Calu3 (cell line): ENCODE data around the gene KCNK3. TPM values are rescaled to one million over a fixed set of nuclear protein-coding genes. Genes with fewer than 3 reads are reported as not detected.

ENCODE experiments used
- BruUV-seq: library from RNA; stranded (reverse); fragments of 400-500 nt; replicated peaks from 2 replicates; lab custom pipeline; 2021; lab: Mats Ljungman, UMichigan
- CTCF ChIA-PET: fragments of 300-600 bp; sonication (Branson Sonifier 250); formaldehyde crosslinking; loops from one replicate; lab custom pipeline; 2022; ENCODE audit warnings: antibody characterized with exemption; lab: Charles Lee
- DNase-seq: peaks from one replicate; pipeline ENCODE4 v3.0.0; 2022
- H3K27ac Mint-ChIP-seq: one replicate; pipeline ENCODE4 v1.8.0; 2022; ENCODE audit warnings: mixed read lengths; ENCODE audit not compliant: unreplicated experiment
- H3K27me3 Mint-ChIP-seq: one replicate; pipeline ENCODE4 v1.8.0; 2022; ENCODE audit warnings: mixed read lengths; ENCODE audit not compliant: unreplicated experiment
- H3K36me3 Mint-ChIP-seq: one replicate; pipeline ENCODE4 v1.8.0; 2022; ENCODE audit warnings: mild to moderate bottlenecking, moderate library complexity, mixed read lengths; ENCODE audit not compliant: insufficient read depth, unreplicated experiment
- H3K4me1 Mint-ChIP-seq: one replicate; pipeline ENCODE4 v1.8.0; 2022; ENCODE audit warnings: mild to moderate bottlenecking, low read depth, mixed read lengths; ENCODE audit not compliant: unreplicated experiment
- H3K4me3 Mint-ChIP-seq: one replicate; pipeline ENCODE4 v1.8.0; 2022; ENCODE audit warnings: mild to moderate bottlenecking, low read depth, moderate library complexity, mixed read lengths; ENCODE audit not compliant: unreplicated experiment
- H3K9me3 Mint-ChIP-seq: one replicate; pipeline ENCODE4 v1.8.0; 2022; ENCODE audit warnings: low read depth, mixed read lengths; ENCODE audit not compliant: unreplicated experiment
- intact Hi-C: fragments of 100-400 bp; cut with micrococcal nuclease; formaldehyde crosslinking; loops from one replicate; pipeline ENCODE4 v1.10.0; 2022; ENCODE audit not compliant: unreplicated experiment
- total RNA-seq: library from RNA; stranded (reverse); gene quantifications from 2 replicates; pipeline ENCODE4 v1.2.3, GENCODE V29; 2022
- TF ChIP-seq, protein P1 (sequence below): fragments of 200-600 bp; IDR thresholded peaks from one replicate; pipeline ENCODE4 v1.8.0; 2022; ENCODE audit warnings: antibody characterized with exemption; ENCODE audit not compliant: unreplicated experiment

Gene KCNK3
- total RNA-seq, 1 experiment from 2014 or later: not detected

GRCh38 chr2:26707747-26708146 is 15.2 kb downstream of the KCNK3 start:
- no TSS peak for BruUV-seq
- no peak overlapping the region for H3K27ac Mint-ChIP-seq
- no peaks in the 10 kb centered on the region for H3K4me1 Mint-ChIP-seq

DNA sequence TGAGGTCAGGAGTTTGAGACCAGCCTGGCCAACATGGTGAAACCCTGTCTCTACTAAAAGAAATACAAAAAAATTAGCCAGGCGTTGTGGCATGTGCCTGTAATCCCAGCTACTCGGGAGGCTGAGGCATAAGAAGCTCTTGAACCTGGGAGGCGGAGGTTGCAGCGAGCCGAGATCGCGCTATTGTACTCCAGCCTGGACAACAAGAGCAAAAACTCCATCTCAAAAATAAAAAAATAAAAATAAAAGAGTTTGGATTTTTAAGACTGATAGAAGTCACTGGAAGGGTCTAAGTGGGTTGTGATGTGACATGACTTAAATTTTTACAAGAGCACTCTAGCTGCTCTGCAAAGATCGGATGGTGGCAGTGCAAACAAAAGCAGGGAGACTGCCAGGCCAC is 15.9 kb downstream of the KCNK3 start:
- TF ChIP-seq, protein P1, sequence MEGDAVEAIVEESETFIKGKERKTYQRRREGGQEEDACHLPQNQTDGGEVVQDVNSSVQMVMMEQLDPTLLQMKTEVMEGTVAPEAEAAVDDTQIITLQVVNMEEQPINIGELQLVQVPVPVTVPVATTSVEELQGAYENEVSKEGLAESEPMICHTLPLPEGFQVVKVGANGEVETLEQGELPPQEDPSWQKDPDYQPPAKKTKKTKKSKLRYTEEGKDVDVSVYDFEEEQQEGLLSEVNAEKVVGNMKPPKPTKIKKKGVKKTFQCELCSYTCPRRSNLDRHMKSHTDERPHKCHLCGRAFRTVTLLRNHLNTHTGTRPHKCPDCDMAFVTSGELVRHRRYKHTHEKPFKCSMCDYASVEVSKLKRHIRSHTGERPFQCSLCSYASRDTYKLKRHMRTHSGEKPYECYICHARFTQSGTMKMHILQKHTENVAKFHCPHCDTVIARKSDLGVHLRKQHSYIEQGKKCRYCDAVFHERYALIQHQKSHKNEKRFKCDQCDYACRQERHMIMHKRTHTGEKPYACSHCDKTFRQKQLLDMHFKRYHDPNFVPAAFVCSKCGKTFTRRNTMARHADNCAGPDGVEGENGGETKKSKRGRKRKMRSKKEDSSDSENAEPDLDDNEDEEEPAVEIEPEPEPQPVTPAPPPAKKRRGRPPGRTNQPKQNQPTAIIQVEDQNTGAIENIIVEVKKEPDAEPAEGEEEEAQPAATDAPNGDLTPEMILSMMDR: no peak

More at GRCh38 chr2:26707747-26708146, 15.2 kb downstream of the KCNK3 start:
- CTCF ChIA-PET: no interaction called here
- intact Hi-C loops: no loop called here
- TF ChIP-seq, protein P1: no peak
- DNase-seq: no peak
- no peak overlapping the region for H3K4me3 Mint-ChIP-seq
- H3K27me3 Mint-ChIP-seq: peaks cover 99% of the 10 kb centered on the region
- H3K9me3 Mint-ChIP-seq: no peaks in the 10 kb centered on the region
- H3K36me3 Mint-ChIP-seq: no peaks in the 10 kb centered on the region

DNA sequence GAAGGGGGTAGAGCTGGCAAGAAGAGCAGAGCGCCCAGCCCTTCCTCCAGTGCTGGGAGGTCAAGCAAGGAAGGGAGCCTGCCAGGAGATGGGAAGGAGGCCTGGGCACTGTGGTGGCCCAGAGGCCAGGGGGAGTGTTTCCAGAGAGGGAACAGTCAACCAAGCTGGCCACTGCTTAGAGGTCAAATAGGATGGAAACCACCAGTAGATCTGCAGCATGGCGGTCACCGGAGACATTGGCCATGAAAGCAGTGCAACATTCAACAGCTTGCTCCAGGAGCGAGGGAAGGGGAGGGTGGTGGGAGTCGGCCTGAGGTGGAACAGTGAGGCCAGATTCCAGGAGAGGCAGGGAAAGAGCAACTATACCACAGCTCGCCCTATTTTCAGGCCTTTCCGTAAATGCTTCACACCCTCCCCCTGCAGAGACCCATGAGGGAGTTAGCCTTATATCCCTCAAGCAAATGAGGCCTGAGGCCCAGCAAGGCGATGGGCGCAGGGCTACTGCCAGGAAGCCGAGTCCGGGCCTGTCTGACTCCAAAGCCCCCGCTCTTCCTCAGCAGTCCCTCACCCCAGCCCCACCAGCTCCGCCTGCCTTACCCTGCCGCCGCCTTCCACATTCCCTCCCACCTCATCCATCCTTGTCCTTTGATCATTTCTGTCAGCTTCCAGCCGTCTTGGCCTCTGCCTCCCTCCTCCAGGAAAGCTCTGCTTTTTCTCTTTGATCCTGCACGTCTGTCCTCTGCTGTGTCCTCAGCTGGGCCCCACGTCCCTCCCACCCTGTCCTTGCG is 17.0 kb downstream of the KCNK3 start:
- Mint-ChIP-seq H3K36me3 (no peaks in the 10 kb centered on the region), H3K27me3 (peaks cover 94% of the 10 kb centered on the region), H3K9me3 (no peaks in the 10 kb centered on the region), H3K4me3 (no peak overlapping the region), H3K27ac (no peak overlapping the region), H3K4me1 (no peaks in the 10 kb centered on the region)
- intact Hi-C loops: no loop called here
- TF ChIP-seq, protein P1: no peak
- BruUV-seq: no TSS peak
- CTCF ChIA-PET: interaction anchor here (1.3 kb wide), 1 partner anchor 11 kb away, joined by 3 read pairs; no protein-coding TSS in a partner anchor
- DNase-seq: no peak

More for the DNA sequence above, 15.9 kb downstream of the KCNK3 start:
- intact Hi-C loops: no loop called here
- Mint-ChIP-seq H3K27me3 (peaks cover 100% of the 10 kb centered on the region), H3K36me3 (no peaks in the 10 kb centered on the region), H3K4me1 (no peaks in the 10 kb centered on the region), H3K27ac (no peak overlapping the region), H3K9me3 (no peaks in the 10 kb centered on the region), H3K4me3 (no peak overlapping the region)
- DNase-seq: no peak
- BruUV-seq: no TSS peak
- CTCF ChIA-PET: no interaction called here

- H3K27me3 Mint-ChIP-seq: peaks cover 87% of the 10 kb centered on the region
- H3K4me1 Mint-ChIP-seq: no peaks in the 10 kb centered on the region
- CTCF ChIA-PET: interaction anchor here (1.3 kb wide), 1 partner anchor 10 kb away, joined by 3 read pairs; no protein-coding TSS in a partner anchor
These were observed 17.6 kb downstream of the KCNK3 start for GRCh38 chr2:26710145-26710544.

More at GRCh38 chr2:26710145-26710544, 17.6 kb downstream of the KCNK3 start:
- DNase-seq: no peak
- Mint-ChIP-seq H3K27ac (no peak overlapping the region), H3K4me3 (no peak overlapping the region), H3K36me3 (no peaks in the 10 kb centered on the region), H3K9me3 (no peaks in the 10 kb centered on the region)
- BruUV-seq: no TSS peak
- intact Hi-C loops: no loop called here
- TF ChIP-seq, protein P1: no peak
